ENCODE measurements around the gene TOGARAM2.
"Not testable (repeated sequence)": the region's sequence is repeated elsewhere in the genome, so short reads cannot be mapped to it uniquely, and the experiment has no call there.

TOGARAM2 gene

GRCh38 chr2:29075894-29076705 is 95.0 kb downstream of the TOGARAM2 start:
- DNase-seq (ENCODE audit: low spot score), result no peak
- TF ChIP-seq CTCF (IDR thresholded peaks at IDR 0.05; ENCODE audit: extremely low read depth, missing control alignments), result no peak

- no peak for TF ChIP-seq CTCF (IDR thresholded peaks at IDR 0.05; ENCODE audit: extremely low read depth, missing control alignments)
Observed at GRCh38 chr2:29079887-29080286, 98.8 kb downstream of the TOGARAM2 start.

GRCh38 chr2:29080886-29081743 is 100.0 kb downstream of the TOGARAM2 start:
- no peak for DNase-seq (ENCODE audit: low spot score)
- no peak for TF ChIP-seq CTCF (IDR thresholded peaks at IDR 0.05; ENCODE audit: extremely low read depth, missing control alignments)

More at GRCh38 chr2:29079887-29080286, 98.8 kb downstream of the TOGARAM2 start:
- DNase-seq (ENCODE audit: low spot score), result no peak

- TF ChIP-seq CTCF (IDR thresholded peaks at IDR 0.05; ENCODE audit: extremely low read depth, missing control alignments), result no peak
- DNase-seq (ENCODE audit: low spot score), result peak; percentile 35
Observed at GRCh38 chr2:29082804-29083495, 101.9 kb downstream of the TOGARAM2 start.

GRCh38 chr2:29084554-29084953 is 103.5 kb downstream of the TOGARAM2 start:
- no peak for DNase-seq (ENCODE audit: low spot score)
- no peak for TF ChIP-seq CTCF (IDR thresholded peaks at IDR 0.05; ENCODE audit: extremely low read depth, missing control alignments)

GRCh38 chr2:29090311-29090710 is 109.2 kb downstream of the TOGARAM2 start:
- not testable (repeated sequence) for DNase-seq (ENCODE audit: low spot score)

GRCh38 chr2:29096969-29097368 is 115.9 kb downstream of the TOGARAM2 start:
- DNase-seq (ENCODE audit: low spot score), result no peak

More at GRCh38 chr2:29096969-29097368, 115.9 kb downstream of the TOGARAM2 start:
- TF ChIP-seq CTCF (IDR thresholded peaks at IDR 0.05; ENCODE audit: extremely low read depth, missing control alignments), result no peak

Data from GM20000 (cell line).